ENCODE results near the gene ABCB6. TPM values are rescaled to one million over a fixed set of nuclear protein-coding genes. Genes with fewer than 3 reads are reported as not detected.

The ABCB6 gene
- total RNA-seq, 1 donor from 2014 or later, result 18.2 TPM

DNA sequence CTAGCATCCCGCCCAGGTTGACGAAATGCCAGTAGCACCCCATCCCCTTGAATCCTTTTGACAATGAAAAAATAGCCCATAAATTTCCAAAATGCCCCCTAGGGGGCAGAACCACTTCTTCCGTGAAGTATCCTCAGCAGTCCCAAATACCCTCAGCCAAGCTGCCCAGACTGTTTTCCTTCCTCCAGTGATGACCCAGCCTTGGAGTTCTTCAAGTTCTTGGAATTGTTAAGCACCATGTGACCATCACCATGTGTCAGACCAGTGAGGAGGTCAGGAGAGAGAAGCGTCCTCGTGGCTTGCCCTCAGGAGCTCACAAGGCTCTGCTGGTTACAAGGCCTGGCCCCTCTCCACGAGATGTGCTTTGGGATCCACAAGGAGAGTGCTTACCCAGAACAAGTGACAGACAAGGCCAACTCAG, 47.5 kb downstream of the ABCB6 start:
- Histone ChIP-seq H3K27me3 (no peaks in the 10 kb centered on the region), H3K4me1 (peaks cover 25% of the 10 kb centered on the region), H3K36me3 (peaks cover 38% of the 10 kb centered on the region), H3K4me3 (no peak overlapping the region), H3K27ac (no peak overlapping the region), H3K9me3 (no peaks in the 10 kb centered on the region)
- intact Hi-C loops (cut with DNase I), result loop anchor here (10.0 kb wide), 1 partner anchor 54 kb away; the partner anchor contains the start of genes ANKZF1 and ATG9A
- ATAC-seq (peak; percentile 71), DNase-seq (no peak)
- TF ChIP-seq, protein P1, sequence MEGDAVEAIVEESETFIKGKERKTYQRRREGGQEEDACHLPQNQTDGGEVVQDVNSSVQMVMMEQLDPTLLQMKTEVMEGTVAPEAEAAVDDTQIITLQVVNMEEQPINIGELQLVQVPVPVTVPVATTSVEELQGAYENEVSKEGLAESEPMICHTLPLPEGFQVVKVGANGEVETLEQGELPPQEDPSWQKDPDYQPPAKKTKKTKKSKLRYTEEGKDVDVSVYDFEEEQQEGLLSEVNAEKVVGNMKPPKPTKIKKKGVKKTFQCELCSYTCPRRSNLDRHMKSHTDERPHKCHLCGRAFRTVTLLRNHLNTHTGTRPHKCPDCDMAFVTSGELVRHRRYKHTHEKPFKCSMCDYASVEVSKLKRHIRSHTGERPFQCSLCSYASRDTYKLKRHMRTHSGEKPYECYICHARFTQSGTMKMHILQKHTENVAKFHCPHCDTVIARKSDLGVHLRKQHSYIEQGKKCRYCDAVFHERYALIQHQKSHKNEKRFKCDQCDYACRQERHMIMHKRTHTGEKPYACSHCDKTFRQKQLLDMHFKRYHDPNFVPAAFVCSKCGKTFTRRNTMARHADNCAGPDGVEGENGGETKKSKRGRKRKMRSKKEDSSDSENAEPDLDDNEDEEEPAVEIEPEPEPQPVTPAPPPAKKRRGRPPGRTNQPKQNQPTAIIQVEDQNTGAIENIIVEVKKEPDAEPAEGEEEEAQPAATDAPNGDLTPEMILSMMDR (IDR thresholded peaks at IDR 0.05), result peak; percentile 71

DNA sequence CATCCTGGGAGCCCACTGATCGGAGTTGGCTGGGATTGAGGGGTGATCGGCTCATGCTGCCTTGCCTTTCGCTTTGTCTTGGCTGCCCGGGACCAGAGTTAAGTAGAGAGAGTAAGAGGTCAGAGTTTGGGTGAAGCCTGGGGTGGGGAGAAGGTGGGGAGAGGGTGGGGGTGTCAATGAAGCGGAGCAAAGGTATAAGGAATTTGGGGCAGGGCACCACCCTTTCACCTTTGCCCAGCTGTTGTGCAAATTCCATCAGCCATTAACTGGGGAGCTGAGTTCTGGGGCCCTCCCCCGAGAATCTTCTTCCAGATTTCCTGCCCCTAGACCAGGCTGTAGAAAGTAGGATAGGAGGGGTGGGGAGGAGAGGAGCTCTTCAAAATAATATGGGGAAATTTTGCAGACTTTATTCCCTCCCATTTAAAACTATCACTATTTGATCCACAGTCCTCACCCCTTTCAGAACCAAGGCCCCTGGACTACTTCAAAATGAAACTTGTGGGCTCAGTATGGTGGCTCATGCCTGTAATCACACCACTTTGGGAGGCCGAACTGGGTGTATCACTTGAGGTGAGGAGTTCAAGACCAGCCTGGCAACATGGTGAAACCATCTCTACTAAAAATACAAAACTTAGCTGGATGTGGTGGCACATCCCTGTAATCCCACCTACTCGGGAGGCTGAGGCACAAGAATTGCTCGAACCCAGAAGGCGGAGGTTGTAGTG, 48.7 kb downstream of the ABCB6 start, which contains the start of gene SLC23A3:
Gene SLC23A3, minus strand, starts transcription at position 100 of the 725 bp plus-strand sequence. Its CDS starts 45 bp downstream, at position 55.
- no peak within 1 kb of the TSS for H3K27ac ChIP-seq

DNA sequence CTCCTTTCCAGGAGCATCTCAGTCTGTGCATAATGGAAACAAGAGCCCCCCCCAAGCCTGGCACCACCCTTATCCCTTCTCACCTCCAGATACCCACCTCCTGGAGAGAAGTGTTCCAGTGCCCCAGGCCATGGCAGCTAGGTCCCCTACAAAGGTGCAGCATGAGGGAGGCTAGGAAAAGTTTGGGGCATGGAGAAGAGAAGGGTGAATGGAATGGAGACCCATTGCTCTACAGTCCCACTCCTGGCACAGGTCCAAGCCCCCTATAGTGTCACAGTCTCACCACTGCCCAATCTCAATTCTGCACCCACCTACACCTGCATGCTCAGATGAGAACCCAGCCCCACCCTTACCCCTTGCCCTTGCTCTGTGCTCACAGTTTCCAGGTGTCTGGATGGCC, 49.8 kb downstream of the ABCB6 start:
- H3K27me3 ChIP-seq, result no peaks in the 10 kb centered on the region
- TF ChIP-seq, protein P1 (IDR thresholded peaks at IDR 0.05), result no peak
- no peak overlapping the region for H3K27ac ChIP-seq
- peaks cover 10% of the 10 kb centered on the region for H3K4me1 ChIP-seq
- no peak overlapping the region for H3K4me3 ChIP-seq
- peaks cover 20% of the 10 kb centered on the region for H3K36me3 ChIP-seq
- intact Hi-C loops (cut with DNase I), result no loop called here
- ATAC-seq (no peak), DNase-seq (no peak)
- no peaks in the 10 kb centered on the region for H3K9me3 ChIP-seq

More for the DNA sequence above, 48.7 kb downstream of the ABCB6 start, which contains the start of gene SLC23A3:
- intact Hi-C loops (cut with DNase I), result loop anchor here (10.0 kb wide), 1 partner anchor 55 kb away; the partner anchor contains the start of genes ANKZF1 and ATG9A
- no peak within 1 kb of the TSS for H3K4me3 ChIP-seq
- DNase-seq (no peak), ATAC-seq (no peak)
- TF ChIP-seq, protein P1 (IDR thresholded peaks at IDR 0.05), result no peak
- H3K36me3 ChIP-seq, result peaks cover 32% of the 10 kb centered on the region
- H3K4me1 ChIP-seq, result peaks cover 15% of the 10 kb centered on the region
- H3K27me3 ChIP-seq, result no peaks in the 10 kb centered on the region
- no peaks in the 10 kb centered on the region for H3K9me3 ChIP-seq

DNA sequence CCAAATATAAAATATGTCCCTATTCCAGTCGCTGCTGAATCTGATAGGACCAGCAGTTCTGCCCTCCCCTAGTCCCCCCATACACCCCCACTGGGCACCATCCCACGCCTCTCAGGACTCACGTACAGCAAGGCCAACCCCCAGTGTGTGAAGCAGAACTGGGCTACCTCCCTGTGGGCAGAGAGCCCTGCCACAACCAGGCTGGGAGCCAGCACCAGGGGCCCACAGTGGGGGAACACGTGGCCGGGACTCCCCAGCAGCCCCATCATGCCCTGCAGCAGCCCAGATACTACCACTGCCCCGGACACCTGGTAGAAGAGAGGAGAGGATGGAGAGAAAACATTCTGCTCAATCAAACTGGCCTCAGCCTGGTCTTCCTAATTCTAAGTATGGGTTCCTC, 50.2 kb downstream of the ABCB6 start:
- DNase-seq, result no peak
- Histone ChIP-seq H3K27ac (no peak overlapping the region), H3K4me3 (no peak overlapping the region), H3K36me3 (peaks cover 16% of the 10 kb centered on the region), H3K9me3 (no peaks in the 10 kb centered on the region), H3K4me1 (peaks cover 10% of the 10 kb centered on the region), H3K27me3 (no peaks in the 10 kb centered on the region)
- no peak for ATAC-seq
- intact Hi-C loops (cut with DNase I), result no loop called here
- TF ChIP-seq, protein P1 (IDR thresholded peaks at IDR 0.05), result no peak

DNA sequence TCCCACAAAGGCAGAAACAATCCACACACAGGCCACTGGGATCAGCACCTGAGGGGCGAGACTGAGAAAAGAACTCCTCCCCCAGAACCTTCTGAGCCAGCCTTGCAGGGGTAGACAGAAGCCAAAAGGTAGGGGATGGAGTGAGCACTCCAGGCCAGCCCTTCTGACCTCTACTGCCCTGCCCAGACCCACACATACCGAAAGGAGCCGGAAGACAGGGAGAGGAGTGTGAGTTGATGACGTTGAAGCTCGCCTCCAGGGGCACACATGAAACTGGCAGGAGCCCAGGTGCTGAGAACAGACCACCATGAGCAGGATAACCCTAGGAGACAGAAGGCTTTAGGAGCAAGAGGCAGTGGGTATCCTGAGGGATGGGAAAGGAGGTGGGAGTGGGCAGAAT, 50.8 kb downstream of the ABCB6 start:
- TF ChIP-seq, protein P1 (IDR thresholded peaks at IDR 0.05), result no peak
- peaks cover 10% of the 10 kb centered on the region for H3K4me1 ChIP-seq
- ATAC-seq, result no peak
- no peak overlapping the region for H3K27ac ChIP-seq
- intact Hi-C loops (cut with DNase I), result no loop called here
- no peaks in the 10 kb centered on the region for H3K9me3 ChIP-seq
- H3K4me3 ChIP-seq, result no peak overlapping the region
- no peaks in the 10 kb centered on the region for H3K27me3 ChIP-seq
- H3K36me3 ChIP-seq, result peaks cover 11% of the 10 kb centered on the region
- no peak for DNase-seq

Measured in upper lobe of right lung (tissue), 1 donor.